Measurements from ENCODE around the gene NR4A1.
"Not testable (repeated sequence)": the region's sequence is repeated elsewhere in the genome, so short reads cannot be mapped to it uniquely, and the experiment has no call there.

Gene NR4A1

DNA sequence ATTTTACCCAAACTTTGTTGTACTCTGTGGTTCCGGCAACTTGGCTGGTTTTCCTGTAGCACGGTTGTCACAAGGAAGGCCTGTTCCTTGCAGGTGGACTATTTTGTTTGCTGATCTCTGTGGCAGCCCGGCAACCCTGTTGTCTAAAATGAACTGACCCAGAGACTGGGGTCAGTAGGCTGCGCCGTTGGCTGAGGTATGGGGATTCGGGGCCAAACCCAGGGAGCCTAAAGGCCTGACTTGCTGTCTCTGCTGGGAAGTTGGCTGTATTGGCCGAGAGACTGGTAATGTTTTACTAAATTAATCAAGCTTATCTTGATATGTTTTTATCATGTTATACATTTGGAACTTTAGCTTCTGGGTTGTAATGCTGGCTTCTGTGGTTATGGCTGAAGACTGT, 42.1 kb downstream of the NR4A1 start:
- no peak overlapping the region for H3K4me3 ChIP-seq (ENCODE audit: low read depth, low read length)
- TF ChIP-seq, protein P1, sequence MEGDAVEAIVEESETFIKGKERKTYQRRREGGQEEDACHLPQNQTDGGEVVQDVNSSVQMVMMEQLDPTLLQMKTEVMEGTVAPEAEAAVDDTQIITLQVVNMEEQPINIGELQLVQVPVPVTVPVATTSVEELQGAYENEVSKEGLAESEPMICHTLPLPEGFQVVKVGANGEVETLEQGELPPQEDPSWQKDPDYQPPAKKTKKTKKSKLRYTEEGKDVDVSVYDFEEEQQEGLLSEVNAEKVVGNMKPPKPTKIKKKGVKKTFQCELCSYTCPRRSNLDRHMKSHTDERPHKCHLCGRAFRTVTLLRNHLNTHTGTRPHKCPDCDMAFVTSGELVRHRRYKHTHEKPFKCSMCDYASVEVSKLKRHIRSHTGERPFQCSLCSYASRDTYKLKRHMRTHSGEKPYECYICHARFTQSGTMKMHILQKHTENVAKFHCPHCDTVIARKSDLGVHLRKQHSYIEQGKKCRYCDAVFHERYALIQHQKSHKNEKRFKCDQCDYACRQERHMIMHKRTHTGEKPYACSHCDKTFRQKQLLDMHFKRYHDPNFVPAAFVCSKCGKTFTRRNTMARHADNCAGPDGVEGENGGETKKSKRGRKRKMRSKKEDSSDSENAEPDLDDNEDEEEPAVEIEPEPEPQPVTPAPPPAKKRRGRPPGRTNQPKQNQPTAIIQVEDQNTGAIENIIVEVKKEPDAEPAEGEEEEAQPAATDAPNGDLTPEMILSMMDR (conservative IDR thresholded peaks at IDR 0.05; ENCODE audit: low read depth, low read length), result no peak
- no peak for DNase-seq (ENCODE audit: low read depth)

DNA sequence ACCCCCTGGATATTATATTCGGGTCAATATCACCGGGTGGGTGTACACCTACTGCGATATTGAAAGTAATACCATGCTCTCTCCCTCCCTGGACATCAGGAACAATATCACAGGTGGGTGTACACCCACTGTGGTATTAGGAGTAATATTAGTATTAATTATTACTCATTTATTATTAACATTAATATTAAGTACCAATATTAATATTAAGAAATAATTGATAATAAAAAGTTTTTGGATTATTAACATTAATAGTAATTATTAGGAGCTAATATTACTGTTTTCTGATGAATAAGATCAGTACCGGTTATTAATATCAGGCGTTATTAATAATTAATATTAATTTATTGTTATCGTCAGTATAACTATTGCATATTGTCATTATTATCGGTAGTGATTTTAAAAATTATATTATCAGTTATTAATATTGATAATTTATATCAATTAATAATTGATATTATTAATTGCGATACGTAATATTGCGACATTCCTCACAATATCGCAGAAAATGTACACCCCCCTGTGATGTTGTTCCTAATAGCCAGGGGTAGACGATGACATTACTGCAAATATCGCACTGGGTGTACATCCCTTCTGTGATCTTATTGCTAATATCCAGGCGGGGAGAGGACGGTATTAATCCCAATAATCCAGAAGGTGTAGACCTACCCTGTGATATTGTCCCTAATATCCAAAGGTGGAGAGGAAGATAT, 45.2 kb downstream of the NR4A1 start:
- TF ChIP-seq, protein P1 (conservative IDR thresholded peaks at IDR 0.05; ENCODE audit: low read depth, low read length), result no peak
- DNase-seq (ENCODE audit: low read depth), result no peak

DNA sequence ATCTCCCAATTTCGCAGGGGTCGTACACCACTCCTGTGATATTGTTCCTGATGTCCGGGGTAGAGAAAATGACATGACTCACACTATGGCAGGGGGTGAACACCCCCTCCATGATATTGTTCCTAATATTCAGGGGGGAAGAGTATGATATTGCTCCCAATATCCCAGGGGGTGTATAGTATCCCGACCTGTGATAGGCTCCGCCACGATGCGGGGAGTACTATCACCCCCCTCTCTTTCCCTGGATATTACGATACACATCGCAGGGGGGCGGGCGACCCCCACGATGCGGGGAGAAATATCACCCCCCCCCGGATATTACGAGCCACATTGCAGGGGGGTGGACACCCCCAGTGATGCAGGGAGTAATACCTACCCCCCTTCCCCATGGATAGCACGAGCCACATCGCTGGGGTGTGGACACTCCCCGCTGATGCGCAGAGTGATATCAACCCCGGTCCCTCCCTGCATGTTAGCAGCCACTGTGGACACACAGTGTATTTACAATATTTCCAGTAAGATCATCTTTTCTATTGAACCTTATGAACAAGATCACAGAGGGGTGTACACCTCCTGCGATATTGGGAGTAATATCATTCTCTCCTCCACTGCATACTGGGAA, 45.9 kb downstream of the NR4A1 start:
- TF ChIP-seq, protein P1 (conservative IDR thresholded peaks at IDR 0.05; ENCODE audit: low read depth, low read length), result no peak
- no peak overlapping the region for H3K4me3 ChIP-seq (ENCODE audit: low read depth, low read length)
- DNase-seq (ENCODE audit: low read depth), result no peak

More for the DNA sequence above, 45.2 kb downstream of the NR4A1 start:
- H3K4me3 ChIP-seq (ENCODE audit: low read depth, low read length), result no peak overlapping the region

DNA sequence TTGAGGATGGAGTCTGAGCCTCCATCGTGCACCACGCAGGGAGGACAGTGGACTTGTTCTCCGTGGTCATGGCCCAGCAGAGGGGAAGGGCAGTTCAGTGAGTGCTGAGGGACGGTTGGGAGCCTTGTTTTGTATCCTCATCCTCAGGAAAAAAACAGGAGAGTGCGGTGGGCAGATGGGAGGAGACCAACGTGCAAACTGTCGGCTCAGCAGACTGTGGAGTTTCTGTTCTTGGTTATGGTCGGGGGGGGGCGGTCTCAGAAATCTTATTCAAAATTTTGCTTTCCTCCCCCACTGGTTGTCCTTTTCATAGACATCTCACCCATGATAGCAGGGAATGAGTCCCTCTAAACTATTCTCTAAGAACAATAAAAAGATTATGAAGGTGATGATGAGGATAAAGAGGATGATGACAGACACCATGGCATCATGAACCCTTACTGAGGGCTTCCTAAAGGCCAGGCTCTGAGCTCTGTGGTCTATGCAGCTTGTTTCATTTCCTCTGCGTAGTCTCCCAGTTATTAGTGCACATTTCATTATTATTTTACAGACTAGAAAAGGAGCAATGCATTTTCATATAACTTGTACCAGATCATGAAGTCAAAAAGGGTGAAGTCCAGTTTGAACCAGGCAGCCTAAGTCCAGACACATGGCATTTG, 53.3 kb downstream of the NR4A1 start:
- not testable (repeated sequence) for H3K4me3 ChIP-seq (ENCODE audit: low read depth, low read length); DNase-seq (ENCODE audit: low read depth)
